Type B pancreatic cell (in vitro differentiated cells): ENCODE data around the gene PVRIG. TPM values are rescaled to one million over a fixed set of nuclear protein-coding genes. Genes with fewer than 3 reads are reported as not detected.
"Not testable (repeated sequence)": the region's sequence is repeated elsewhere in the genome, so short reads cannot be mapped to it uniquely, and the experiment has no call there.

Experiments used
- DNase-seq: peaks from one replicate; pipeline ENCODE4 v3.0.0; 2021; ENCODE audit warnings: mixed read lengths; ENCODE audit not compliant: unreplicated experiment; ENCODE audit errors: extremely low spot score
- H3K27ac Mint-ChIP-seq: 2 replicates; pipeline ENCODE4 v1.8.0; 2021; ENCODE audit warnings: mild to moderate bottlenecking, mixed read lengths
- H3K27me3 Mint-ChIP-seq: 2 replicates; pipeline ENCODE4 v1.8.0; 2021; ENCODE audit warnings: mixed read lengths
- H3K36me3 Mint-ChIP-seq: 2 replicates; pipeline ENCODE4 v1.8.0; 2021; ENCODE audit warnings: mixed read lengths
- H3K4me1 Mint-ChIP-seq: one replicate; pipeline ENCODE4 v1.8.0; 2021; ENCODE audit warnings: mixed read lengths; ENCODE audit not compliant: unreplicated experiment
- H3K4me3 Mint-ChIP-seq: 2 replicates; pipeline ENCODE4 v1.8.0; 2021; ENCODE audit warnings: mild to moderate bottlenecking, mixed read lengths
- H3K9me3 Mint-ChIP-seq: 2 replicates; pipeline ENCODE4 v1.8.0; 2021; ENCODE audit warnings: mixed read lengths
- total RNA-seq: library from RNA; stranded (reverse); gene quantifications from 2 replicates; pipeline ENCODE4 v1.2.1, GENCODE V29; 2021; ENCODE audit warnings: low replicate concordance
- TF ChIP-seq, protein P1 (sequence below): fragments of 200-600 bp; sonication (generic); conservative IDR thresholded peaks from 2 replicates; pipeline ENCODE4 v1.5.0; 2021; ENCODE audit warnings: antibody characterized with exemption, mild to moderate bottlenecking

PVRIG gene
- total RNA-seq, 1 donor from 2014 or later = not detected

- Mint-ChIP-seq H3K27ac (no peak overlapping the region), H3K36me3 (no peaks in the 10 kb centered on the region), H3K27me3 (peaks cover 14% of the 10 kb centered on the region), H3K9me3 (no peaks in the 10 kb centered on the region), H3K4me1 (no peaks in the 10 kb centered on the region), H3K4me3 (no peak overlapping the region)
- TF ChIP-seq, protein P1, sequence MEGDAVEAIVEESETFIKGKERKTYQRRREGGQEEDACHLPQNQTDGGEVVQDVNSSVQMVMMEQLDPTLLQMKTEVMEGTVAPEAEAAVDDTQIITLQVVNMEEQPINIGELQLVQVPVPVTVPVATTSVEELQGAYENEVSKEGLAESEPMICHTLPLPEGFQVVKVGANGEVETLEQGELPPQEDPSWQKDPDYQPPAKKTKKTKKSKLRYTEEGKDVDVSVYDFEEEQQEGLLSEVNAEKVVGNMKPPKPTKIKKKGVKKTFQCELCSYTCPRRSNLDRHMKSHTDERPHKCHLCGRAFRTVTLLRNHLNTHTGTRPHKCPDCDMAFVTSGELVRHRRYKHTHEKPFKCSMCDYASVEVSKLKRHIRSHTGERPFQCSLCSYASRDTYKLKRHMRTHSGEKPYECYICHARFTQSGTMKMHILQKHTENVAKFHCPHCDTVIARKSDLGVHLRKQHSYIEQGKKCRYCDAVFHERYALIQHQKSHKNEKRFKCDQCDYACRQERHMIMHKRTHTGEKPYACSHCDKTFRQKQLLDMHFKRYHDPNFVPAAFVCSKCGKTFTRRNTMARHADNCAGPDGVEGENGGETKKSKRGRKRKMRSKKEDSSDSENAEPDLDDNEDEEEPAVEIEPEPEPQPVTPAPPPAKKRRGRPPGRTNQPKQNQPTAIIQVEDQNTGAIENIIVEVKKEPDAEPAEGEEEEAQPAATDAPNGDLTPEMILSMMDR = no peak
- DNase-seq = no peak
These were observed 24.5 kb upstream of the PVRIG start for GRCh38 chr7:100195222-100195621.

DNA sequence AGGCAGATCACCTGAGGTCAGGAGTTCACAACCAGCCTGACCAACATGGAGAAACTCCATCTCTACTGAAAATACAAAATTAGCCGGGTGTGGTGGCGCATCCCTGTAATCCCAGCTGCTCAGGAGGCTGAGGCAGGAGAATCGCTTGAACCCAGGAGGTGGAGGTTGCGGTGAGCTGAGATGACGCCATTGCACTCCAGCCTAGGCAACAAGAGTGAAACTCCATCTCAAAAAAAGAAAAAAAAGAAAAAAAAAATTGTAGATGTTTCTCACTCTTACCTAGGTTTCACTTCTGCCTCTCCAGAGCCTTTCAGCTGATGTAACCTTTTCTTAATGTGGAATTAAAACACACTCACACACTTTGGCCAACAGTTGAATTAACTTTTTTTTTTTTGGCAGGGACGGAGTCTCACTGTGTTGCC lies 23.8 kb upstream of the PVRIG start:
- not testable (repeated sequence) for H3K27ac Mint-ChIP-seq, H3K4me3 Mint-ChIP-seq, H3K36me3 Mint-ChIP-seq, H3K4me1 Mint-ChIP-seq, DNase-seq, H3K9me3 Mint-ChIP-seq
- H3K27me3 Mint-ChIP-seq = peaks cover 19% of the 10 kb centered on the region

- peaks cover 34% of the 10 kb centered on the region for H3K27me3 Mint-ChIP-seq
- H3K27ac Mint-ChIP-seq = no peak overlapping the region
- no peak for DNase-seq
- H3K4me1 Mint-ChIP-seq = no peaks in the 10 kb centered on the region
- TF ChIP-seq, protein P1 = no peak
- H3K36me3 Mint-ChIP-seq = no peaks in the 10 kb centered on the region
- H3K9me3 Mint-ChIP-seq = no peaks in the 10 kb centered on the region
- no peak overlapping the region for H3K4me3 Mint-ChIP-seq
These were observed 21.5 kb upstream of the PVRIG start for GRCh38 chr7:100198266-100198665.

DNA sequence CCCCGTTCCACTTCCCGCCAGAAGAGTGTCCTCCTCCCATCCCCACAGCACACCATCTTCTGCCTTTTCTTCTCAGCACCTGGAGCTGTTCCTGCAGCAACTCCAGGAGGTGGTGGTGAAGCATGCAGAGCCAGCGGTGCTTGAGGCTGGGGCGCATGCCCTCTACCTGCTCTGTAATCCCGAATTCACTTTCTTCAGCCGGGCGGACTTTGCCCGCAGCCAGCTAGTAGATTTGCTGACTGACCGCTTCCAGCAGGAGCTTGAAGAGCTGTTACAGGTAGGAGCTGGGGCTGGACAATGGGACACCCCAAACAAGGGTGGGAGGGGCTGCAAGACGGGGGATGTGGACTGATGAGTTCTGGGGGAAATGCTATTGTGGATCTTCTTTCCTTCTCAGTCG lies 19.1 kb upstream of the PVRIG start:
- Mint-ChIP-seq H3K4me3 (no peak overlapping the region), H3K27me3 (peaks cover 34% of the 10 kb centered on the region), H3K4me1 (no peaks in the 10 kb centered on the region), H3K36me3 (no peaks in the 10 kb centered on the region), H3K27ac (no peak overlapping the region), H3K9me3 (no peaks in the 10 kb centered on the region)
- no peak for DNase-seq
- TF ChIP-seq, protein P1 = no peak

GRCh38 chr7:100204454-100204853 lies 15.3 kb upstream of the PVRIG start:
- Mint-ChIP-seq H3K36me3 (no peaks in the 10 kb centered on the region), H3K4me1 (peaks cover 13% of the 10 kb centered on the region), H3K9me3 (no peaks in the 10 kb centered on the region), H3K27ac (no peak overlapping the region), H3K27me3 (peaks cover 21% of the 10 kb centered on the region), H3K4me3 (no peak overlapping the region)
- TF ChIP-seq, protein P1 = no peak
- DNase-seq = no peak

DNA sequence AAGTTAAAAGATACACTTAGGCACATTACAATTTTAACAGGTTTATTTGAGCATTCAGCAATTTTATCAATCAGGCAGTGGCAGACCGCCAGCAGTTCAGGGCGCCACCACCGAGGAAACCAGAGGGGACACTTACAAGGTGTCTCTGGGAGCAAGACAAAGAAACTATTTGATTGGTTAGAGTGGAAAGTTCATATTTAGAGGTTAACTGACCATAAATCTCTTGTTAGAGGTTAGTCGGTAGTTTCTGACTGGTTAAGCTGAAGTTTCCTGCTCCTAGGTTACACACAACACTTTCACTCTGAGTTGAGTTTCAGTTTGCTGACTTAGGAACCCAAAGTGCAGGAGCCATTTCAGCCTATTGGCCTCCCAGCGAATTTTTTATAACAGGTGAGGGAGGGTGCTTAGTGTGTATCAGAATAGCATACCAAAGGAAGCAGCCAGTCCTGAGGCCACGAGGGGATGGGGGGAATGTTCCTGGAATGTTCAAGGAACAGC lies 10.8 kb upstream of the PVRIG start:
- H3K4me1 Mint-ChIP-seq = peaks cover 25% of the 10 kb centered on the region

More for the DNA sequence above, 10.8 kb upstream of the PVRIG start:
- DNase-seq = no peak
- H3K27ac Mint-ChIP-seq = peak overlapping the region; percentile 5
- H3K9me3 Mint-ChIP-seq = no peaks in the 10 kb centered on the region
- H3K4me3 Mint-ChIP-seq = no peak overlapping the region
- H3K27me3 Mint-ChIP-seq = peaks cover 3% of the 10 kb centered on the region
- TF ChIP-seq, protein P1 = no peak
- no peaks in the 10 kb centered on the region for H3K36me3 Mint-ChIP-seq
